Nephron (organoid): ENCODE data around the gene POR.
A peak's percentile ranks its signal among the peaks of the same experiment; 100 is the strongest.
"Not testable (repeated sequence)": the region's sequence is repeated elsewhere in the genome, so short reads cannot be mapped to it uniquely, and the experiment has no call there.

Experiments used
- H3K27ac Mint-ChIP-seq, 3 experiments: 2 replicates each; pipeline ENCODE4 v1.8.0; 2020; ENCODE audit warnings: mixed read lengths in 3 of 3, mild to moderate bottlenecking in 2 of 3, moderate library complexity in 1 of 3
- H3K27me3 Mint-ChIP-seq: 2 replicates; pipeline ENCODE4 v1.8.0; 2021; ENCODE audit warnings: low read depth, mild to moderate bottlenecking, moderate library complexity, mixed read lengths
- H3K36me3 Mint-ChIP-seq: 2 replicates; pipeline ENCODE4 v1.8.0; 2020; ENCODE audit warnings: low read depth, mixed read lengths
- H3K4me1 Mint-ChIP-seq: 2 replicates; pipeline ENCODE4 v1.8.0; 2020; ENCODE audit warnings: mixed read lengths
- H3K4me3 Mint-ChIP-seq, 3 experiments: 2 replicates each; pipeline ENCODE4 v1.8.0; 2020; ENCODE audit warnings: mild to moderate bottlenecking in 3 of 3, mixed read lengths in 3 of 3, moderate library complexity in 2 of 3
- H3K9me3 Mint-ChIP-seq: 2 replicates; pipeline ENCODE4 v1.8.0; 2020; ENCODE audit warnings: mixed read lengths
- TF ChIP-seq, protein P1 (sequence below), 3 experiments: fragments of 200-600 bp; sonication (generic); IDR thresholded peaks; one replicate each; pipeline ENCODE4 v1.5.0; 2021; ENCODE audit warnings: antibody characterized with exemption in 3 of 3; ENCODE audit not compliant: unreplicated experiment in 3 of 3

Gene POR

DNA sequence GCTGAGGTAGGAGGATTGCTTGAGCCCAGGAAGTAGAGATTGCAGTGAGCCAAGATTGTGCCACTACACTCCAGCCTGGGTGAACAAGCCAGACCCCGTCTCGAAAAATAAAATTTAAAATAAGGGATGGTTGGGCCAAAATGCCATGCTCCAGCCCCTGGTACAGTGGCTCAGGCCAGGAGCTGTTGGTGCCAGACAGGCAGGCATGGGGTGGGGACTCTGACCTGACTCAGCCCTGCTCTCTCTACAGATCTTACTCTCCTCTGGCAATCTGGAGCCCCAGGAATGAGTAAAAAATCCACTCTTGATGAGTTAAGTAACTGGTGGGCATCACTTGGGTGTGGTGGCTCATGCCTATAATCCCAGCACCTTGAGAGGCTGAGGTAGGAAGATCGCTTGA, 87.9 kb downstream of the POR start:
- peaks cover 40% of the 10 kb centered on the region for H3K36me3 Mint-ChIP-seq
- no peak overlapping the region for H3K4me3 Mint-ChIP-seq
- no peak overlapping the region for H3K27ac Mint-ChIP-seq
- H3K4me1 Mint-ChIP-seq, result no peaks in the 10 kb centered on the region
- no peaks in the 10 kb centered on the region for H3K27me3 Mint-ChIP-seq
- H3K9me3 Mint-ChIP-seq, result no peaks in the 10 kb centered on the region
- TF ChIP-seq, protein P1, sequence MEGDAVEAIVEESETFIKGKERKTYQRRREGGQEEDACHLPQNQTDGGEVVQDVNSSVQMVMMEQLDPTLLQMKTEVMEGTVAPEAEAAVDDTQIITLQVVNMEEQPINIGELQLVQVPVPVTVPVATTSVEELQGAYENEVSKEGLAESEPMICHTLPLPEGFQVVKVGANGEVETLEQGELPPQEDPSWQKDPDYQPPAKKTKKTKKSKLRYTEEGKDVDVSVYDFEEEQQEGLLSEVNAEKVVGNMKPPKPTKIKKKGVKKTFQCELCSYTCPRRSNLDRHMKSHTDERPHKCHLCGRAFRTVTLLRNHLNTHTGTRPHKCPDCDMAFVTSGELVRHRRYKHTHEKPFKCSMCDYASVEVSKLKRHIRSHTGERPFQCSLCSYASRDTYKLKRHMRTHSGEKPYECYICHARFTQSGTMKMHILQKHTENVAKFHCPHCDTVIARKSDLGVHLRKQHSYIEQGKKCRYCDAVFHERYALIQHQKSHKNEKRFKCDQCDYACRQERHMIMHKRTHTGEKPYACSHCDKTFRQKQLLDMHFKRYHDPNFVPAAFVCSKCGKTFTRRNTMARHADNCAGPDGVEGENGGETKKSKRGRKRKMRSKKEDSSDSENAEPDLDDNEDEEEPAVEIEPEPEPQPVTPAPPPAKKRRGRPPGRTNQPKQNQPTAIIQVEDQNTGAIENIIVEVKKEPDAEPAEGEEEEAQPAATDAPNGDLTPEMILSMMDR (IDR thresholded peaks at IDR 0.05; ENCODE audit: unreplicated experiment in 3 of 3), result no peak

DNA sequence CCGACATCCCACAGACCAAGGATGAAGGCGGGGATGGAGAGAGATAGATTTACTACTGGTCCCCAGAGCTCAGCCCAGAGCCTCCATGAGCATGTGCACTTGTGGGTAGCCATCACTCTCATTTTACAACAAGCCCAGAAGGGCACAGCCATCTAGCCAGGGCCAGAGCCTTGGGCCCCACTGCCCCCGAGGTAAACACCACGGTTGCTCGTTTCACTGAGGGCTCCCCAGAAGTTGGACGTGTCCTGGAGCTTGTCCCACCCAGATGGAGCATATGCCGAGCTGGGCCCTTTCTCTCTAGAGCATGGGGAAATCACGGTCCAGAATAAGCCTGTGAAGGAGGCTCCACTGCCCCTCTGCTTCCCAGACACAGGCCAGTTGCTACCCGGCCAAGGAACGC, 88.4 kb downstream of the POR start:
- H3K4me3 Mint-ChIP-seq, result no peak overlapping the region
- H3K27me3 Mint-ChIP-seq, result no peaks in the 10 kb centered on the region
- H3K36me3 Mint-ChIP-seq, result peaks cover 41% of the 10 kb centered on the region
- no peaks in the 10 kb centered on the region for H3K4me1 Mint-ChIP-seq
- no peaks in the 10 kb centered on the region for H3K9me3 Mint-ChIP-seq
- no peak overlapping the region for H3K27ac Mint-ChIP-seq
- TF ChIP-seq, protein P1 (IDR thresholded peaks at IDR 0.05; ENCODE audit: unreplicated experiment in 3 of 3), result no peak

DNA sequence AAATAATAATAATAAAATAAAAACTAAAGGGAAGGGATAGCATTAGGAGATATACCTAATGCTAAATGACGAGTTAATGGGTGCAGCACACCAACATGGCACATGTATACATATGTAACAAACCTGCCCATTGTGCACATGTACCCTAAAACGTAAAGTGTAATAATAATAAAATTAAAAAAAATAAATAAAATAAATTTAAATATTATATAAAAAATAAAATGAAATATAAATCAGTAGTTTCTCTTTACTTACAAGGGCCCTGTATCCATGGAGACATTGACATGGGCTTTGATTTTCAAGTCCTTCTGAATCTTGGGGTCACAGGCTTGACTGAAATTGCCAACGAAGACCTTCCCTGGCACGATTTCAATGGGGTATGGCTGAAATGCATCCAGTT, 90.0 kb downstream of the POR start:
- H3K4me1 Mint-ChIP-seq, H3K27me3 Mint-ChIP-seq, H3K9me3 Mint-ChIP-seq, H3K27ac Mint-ChIP-seq, H3K4me3 Mint-ChIP-seq: not testable (repeated sequence)
- peaks cover 29% of the 10 kb centered on the region for H3K36me3 Mint-ChIP-seq

GRCh38 chr7:76008156-76008687, 93.3 kb downstream of the POR start:
- no peaks in the 10 kb centered on the region for H3K9me3 Mint-ChIP-seq
- TF ChIP-seq, protein P1 (IDR thresholded peaks at IDR 0.05; ENCODE audit: unreplicated experiment in 3 of 3), result no peak
- H3K36me3 Mint-ChIP-seq, result peaks cover 25% of the 10 kb centered on the region
- no peak overlapping the region for H3K4me3 Mint-ChIP-seq
- no peak overlapping the region for H3K27ac Mint-ChIP-seq
- H3K27me3 Mint-ChIP-seq, result no peaks in the 10 kb centered on the region
- H3K4me1 Mint-ChIP-seq, result peaks cover 20% of the 10 kb centered on the region

DNA sequence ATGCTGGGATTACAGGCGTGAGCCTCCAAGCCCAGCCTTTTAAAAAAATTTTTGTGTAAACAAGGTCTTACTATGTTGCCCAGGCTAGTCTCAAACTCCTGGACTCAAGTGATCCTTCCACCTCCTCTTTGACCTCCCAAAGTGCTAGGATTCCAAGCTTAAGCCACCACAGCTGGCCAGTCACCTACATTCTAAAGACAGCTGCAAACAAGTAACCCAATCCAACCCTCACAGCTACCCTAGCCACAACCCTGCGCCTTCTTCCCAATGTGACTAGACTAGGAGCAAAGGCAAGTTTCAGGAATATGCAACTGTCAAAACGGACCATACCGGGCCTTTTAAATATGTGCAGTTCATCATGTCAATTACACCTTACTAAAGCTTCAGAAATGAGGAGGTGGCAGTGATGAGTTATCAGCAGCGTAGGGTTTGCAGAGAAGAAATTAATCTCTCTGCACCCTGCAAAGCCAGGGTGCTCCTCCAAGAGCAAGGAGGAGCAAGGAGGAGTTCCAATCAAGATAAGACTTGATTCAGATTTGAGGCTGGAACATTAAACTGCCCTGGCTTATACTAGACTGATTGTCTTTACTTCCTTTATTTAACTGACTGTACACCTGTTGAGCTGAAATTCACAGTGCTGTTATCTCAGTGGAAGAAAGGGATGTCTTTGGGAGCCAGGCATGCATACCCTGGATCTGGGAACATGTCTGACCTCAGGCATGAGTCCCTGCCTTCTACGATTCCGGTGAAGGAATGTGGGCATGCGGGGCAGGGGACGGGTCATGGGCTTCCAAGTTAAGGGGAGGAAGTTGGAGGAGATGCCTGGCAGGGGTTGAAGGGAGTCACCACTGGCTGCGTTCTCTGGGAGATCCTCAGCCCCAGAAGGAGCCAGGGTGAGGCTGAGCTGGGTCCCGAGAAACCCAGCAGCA, 95.0 kb downstream of the POR start:
- TF ChIP-seq, protein P1 (IDR thresholded peaks at IDR 0.05; ENCODE audit: unreplicated experiment in 3 of 3), result no peak
- H3K27ac Mint-ChIP-seq, result peak overlapping the region in 2 of 3 experiments; percentile 41 to 56
- H3K4me1 Mint-ChIP-seq, result peaks cover 20% of the 10 kb centered on the region
- H3K9me3 Mint-ChIP-seq, result no peaks in the 10 kb centered on the region
- H3K27me3 Mint-ChIP-seq, result no peaks in the 10 kb centered on the region
- H3K36me3 Mint-ChIP-seq, result peaks cover 23% of the 10 kb centered on the region
- peak overlapping the region in 1 of 3 experiments; percentile 28 for H3K4me3 Mint-ChIP-seq

- TF ChIP-seq, protein P1 (IDR thresholded peaks at IDR 0.05; ENCODE audit: unreplicated experiment in 3 of 3), result no peak
- Mint-ChIP-seq H3K27me3 (no peaks in the 10 kb centered on the region), H3K4me3 (no peak overlapping the region), H3K9me3 (no peaks in the 10 kb centered on the region), H3K27ac (peak overlapping the region; percentile 6 to 45 (median 30)), H3K4me1 (peaks cover 20% of the 10 kb centered on the region), H3K36me3 (peaks cover 30% of the 10 kb centered on the region)
Observed at GRCh38 chr7:76011442-76011861, 96.5 kb downstream of the POR start.
